Calu3 (cell line): ENCODE measurements around the gene CHPF. TPM values are rescaled to one million over a fixed set of nuclear protein-coding genes. Genes with fewer than 3 reads are reported as not detected.
A peak's percentile ranks its signal among the peaks of the same experiment; 100 is the strongest.

Experiments used
- BruUV-seq: library from RNA; stranded (reverse); fragments of 400-500 nt; replicated peaks from 2 replicates; lab custom pipeline; 2021; lab: Mats Ljungman, UMichigan
- CTCF ChIA-PET: fragments of 300-600 bp; sonication (Branson Sonifier 250); formaldehyde crosslinking; loops from one replicate; lab custom pipeline; 2022; ENCODE audit warnings: antibody characterized with exemption; lab: Charles Lee
- DNase-seq: peaks from one replicate; pipeline ENCODE4 v3.0.0; 2022
- H3K27ac Mint-ChIP-seq: one replicate; pipeline ENCODE4 v1.8.0; 2022; ENCODE audit warnings: mixed read lengths; ENCODE audit not compliant: unreplicated experiment
- H3K27me3 Mint-ChIP-seq: one replicate; pipeline ENCODE4 v1.8.0; 2022; ENCODE audit warnings: mixed read lengths; ENCODE audit not compliant: unreplicated experiment
- H3K36me3 Mint-ChIP-seq: one replicate; pipeline ENCODE4 v1.8.0; 2022; ENCODE audit warnings: mild to moderate bottlenecking, moderate library complexity, mixed read lengths; ENCODE audit not compliant: insufficient read depth, unreplicated experiment
- H3K4me1 Mint-ChIP-seq: one replicate; pipeline ENCODE4 v1.8.0; 2022; ENCODE audit warnings: mild to moderate bottlenecking, low read depth, mixed read lengths; ENCODE audit not compliant: unreplicated experiment
- H3K4me3 Mint-ChIP-seq: one replicate; pipeline ENCODE4 v1.8.0; 2022; ENCODE audit warnings: mild to moderate bottlenecking, low read depth, moderate library complexity, mixed read lengths; ENCODE audit not compliant: unreplicated experiment
- H3K9me3 Mint-ChIP-seq: one replicate; pipeline ENCODE4 v1.8.0; 2022; ENCODE audit warnings: low read depth, mixed read lengths; ENCODE audit not compliant: unreplicated experiment
- intact Hi-C: fragments of 100-400 bp; cut with micrococcal nuclease; formaldehyde crosslinking; loops from one replicate; pipeline ENCODE4 v1.10.0; 2022; ENCODE audit not compliant: unreplicated experiment
- total RNA-seq: library from RNA; stranded (reverse); gene quantifications from 2 replicates; pipeline ENCODE4 v1.2.3, GENCODE V29; 2022
- TF ChIP-seq, protein P1 (sequence below): fragments of 200-600 bp; IDR thresholded peaks from one replicate; pipeline ENCODE4 v1.8.0; 2022; ENCODE audit warnings: antibody characterized with exemption; ENCODE audit not compliant: unreplicated experiment

CHPF gene
- total RNA-seq, 1 experiment from 2014 or later, result 141 TPM

DNA sequence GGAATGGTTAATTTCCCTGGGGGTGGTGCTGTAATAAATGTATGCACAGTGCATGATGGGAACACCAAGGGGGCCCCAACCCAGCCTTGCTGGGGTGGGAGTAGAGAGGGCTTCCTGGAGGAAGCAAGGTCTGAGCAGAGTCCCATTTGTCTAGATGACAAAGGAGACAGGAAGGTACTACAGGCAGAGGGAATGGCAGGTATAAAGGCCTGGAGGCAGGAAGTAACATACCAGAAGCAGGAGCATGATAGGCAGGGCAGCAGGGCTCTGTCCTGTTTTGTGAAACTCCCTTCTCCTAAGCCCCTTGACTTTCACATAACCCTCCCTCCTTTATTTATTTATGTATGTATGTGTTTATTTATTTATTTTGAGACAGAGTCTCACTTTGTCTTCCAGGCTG lies 41.0 kb downstream of the CHPF start:
- peaks cover 30% of the 10 kb centered on the region for H3K36me3 Mint-ChIP-seq
- intact Hi-C loops, result no loop called here
- DNase-seq, result no peak
- H3K27ac Mint-ChIP-seq, result no peak overlapping the region
- peaks cover 23% of the 10 kb centered on the region for H3K4me1 Mint-ChIP-seq
- CTCF ChIA-PET, result interaction anchor here (0.7 kb wide), 1 partner anchor 19 kb away, joined by 5 read pairs; no protein-coding TSS in a partner anchor
- H3K9me3 Mint-ChIP-seq, result no peaks in the 10 kb centered on the region
- BruUV-seq, result no TSS peak
- no peaks in the 10 kb centered on the region for H3K27me3 Mint-ChIP-seq
- H3K4me3 Mint-ChIP-seq, result no peak overlapping the region
- TF ChIP-seq, protein P1, sequence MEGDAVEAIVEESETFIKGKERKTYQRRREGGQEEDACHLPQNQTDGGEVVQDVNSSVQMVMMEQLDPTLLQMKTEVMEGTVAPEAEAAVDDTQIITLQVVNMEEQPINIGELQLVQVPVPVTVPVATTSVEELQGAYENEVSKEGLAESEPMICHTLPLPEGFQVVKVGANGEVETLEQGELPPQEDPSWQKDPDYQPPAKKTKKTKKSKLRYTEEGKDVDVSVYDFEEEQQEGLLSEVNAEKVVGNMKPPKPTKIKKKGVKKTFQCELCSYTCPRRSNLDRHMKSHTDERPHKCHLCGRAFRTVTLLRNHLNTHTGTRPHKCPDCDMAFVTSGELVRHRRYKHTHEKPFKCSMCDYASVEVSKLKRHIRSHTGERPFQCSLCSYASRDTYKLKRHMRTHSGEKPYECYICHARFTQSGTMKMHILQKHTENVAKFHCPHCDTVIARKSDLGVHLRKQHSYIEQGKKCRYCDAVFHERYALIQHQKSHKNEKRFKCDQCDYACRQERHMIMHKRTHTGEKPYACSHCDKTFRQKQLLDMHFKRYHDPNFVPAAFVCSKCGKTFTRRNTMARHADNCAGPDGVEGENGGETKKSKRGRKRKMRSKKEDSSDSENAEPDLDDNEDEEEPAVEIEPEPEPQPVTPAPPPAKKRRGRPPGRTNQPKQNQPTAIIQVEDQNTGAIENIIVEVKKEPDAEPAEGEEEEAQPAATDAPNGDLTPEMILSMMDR, result no peak

DNA sequence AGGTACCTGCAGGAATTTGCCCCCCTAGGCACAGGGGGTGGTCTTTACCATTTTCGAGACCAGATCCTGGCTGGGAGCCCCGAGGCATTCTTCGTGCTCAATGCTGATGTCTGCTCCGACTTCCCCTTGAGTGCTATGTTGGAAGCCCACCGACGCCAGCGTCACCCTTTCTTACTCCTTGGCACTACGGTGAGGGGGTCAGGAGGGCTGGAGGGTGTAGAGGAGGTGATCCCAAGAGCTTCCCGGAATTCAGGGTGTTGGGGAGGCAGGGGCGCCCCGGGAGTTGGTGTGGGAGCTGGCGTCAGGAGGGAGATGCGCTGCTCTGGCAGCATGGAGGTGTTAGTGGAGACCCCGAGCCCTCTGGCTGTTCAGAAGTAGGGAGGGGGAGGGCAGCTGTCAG lies 41.8 kb downstream of the CHPF start:
- no TSS peak for BruUV-seq
- TF ChIP-seq, protein P1, result no peak
- Mint-ChIP-seq H3K4me3 (no peak overlapping the region), H3K4me1 (peaks cover 23% of the 10 kb centered on the region), H3K27me3 (no peaks in the 10 kb centered on the region), H3K27ac (no peak overlapping the region), H3K9me3 (no peaks in the 10 kb centered on the region), H3K36me3 (peaks cover 36% of the 10 kb centered on the region)
- DNase-seq, result no peak
- intact Hi-C loops, result no loop called here
- CTCF ChIA-PET, result no interaction called here

DNA sequence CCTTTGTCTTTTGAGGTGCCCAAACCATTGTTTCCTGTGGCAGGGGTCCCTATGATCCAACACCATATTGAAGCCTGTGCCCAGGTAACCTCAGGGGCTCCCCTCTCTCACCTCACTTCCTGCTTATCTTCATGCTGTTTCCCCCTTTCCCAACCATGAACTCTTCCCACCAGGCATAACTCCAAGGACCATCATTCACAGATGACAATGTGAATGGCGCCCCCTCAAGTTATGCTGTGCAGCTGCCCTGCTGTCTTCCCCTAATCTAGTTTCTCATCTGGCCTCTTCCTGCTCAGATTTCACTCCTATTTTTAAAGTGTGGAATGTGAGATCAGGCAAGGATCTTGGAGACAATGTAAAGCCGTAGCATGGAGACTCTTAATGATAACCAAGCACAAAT lies 43.5 kb downstream of the CHPF start:
- peak overlapping the region; percentile 97 for H3K27ac Mint-ChIP-seq
- CTCF ChIA-PET, result interaction anchor here (2.6 kb wide), 1 partner anchor 9 kb away, joined by 35 read pairs; no protein-coding TSS in a partner anchor
- no peaks in the 10 kb centered on the region for H3K9me3 Mint-ChIP-seq
- peaks cover 4% of the 10 kb centered on the region for H3K27me3 Mint-ChIP-seq
- intact Hi-C loops, result no loop called here
- peaks cover 23% of the 10 kb centered on the region for H3K4me1 Mint-ChIP-seq
- BruUV-seq, result no TSS peak
- H3K36me3 Mint-ChIP-seq, result peaks cover 38% of the 10 kb centered on the region
- H3K4me3 Mint-ChIP-seq, result peak overlapping the region; percentile 90
- DNase-seq, result no peak
- TF ChIP-seq, protein P1, result peak; percentile 20

DNA sequence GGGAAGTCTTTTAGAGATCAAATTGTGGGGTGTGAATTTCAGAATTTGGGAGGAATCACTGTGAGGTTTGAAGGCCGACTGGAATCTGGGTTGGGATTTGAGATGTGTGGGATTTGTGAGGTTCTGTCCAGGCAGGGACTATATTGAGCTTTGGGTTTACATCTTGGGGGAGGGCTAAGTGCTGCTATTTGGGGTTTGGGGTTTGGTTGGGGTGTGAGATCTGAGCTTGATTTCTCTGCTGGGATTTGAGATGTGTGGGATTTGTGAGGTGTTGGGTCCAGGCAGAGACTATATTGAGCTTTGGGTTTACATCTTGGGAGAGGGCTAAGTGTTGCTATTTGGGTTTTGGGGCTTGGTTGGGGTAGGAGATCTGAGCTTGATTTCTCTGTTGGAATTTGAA lies 44.1 kb downstream of the CHPF start:
- intact Hi-C loops, result no loop called here
- H3K27ac Mint-ChIP-seq, result peak overlapping the region; percentile 97
- TF ChIP-seq, protein P1, result no peak
- CTCF ChIA-PET, result interaction anchor here (2.4 to 2.6 kb wide), 2 partner anchors 9 to 29 kb away, joined by 30 to 35 read pairs; no protein-coding TSS in a partner anchor
- H3K4me1 Mint-ChIP-seq, result peaks cover 23% of the 10 kb centered on the region
- peaks cover 38% of the 10 kb centered on the region for H3K36me3 Mint-ChIP-seq
- H3K4me3 Mint-ChIP-seq, result peak overlapping the region; percentile 90
- no TSS peak for BruUV-seq
- no peak for DNase-seq
- no peaks in the 10 kb centered on the region for H3K9me3 Mint-ChIP-seq
- peaks cover 10% of the 10 kb centered on the region for H3K27me3 Mint-ChIP-seq
